SK-N-SH treated with all-trans-retinoic acid at 6 μM for 48 hours (cell line): ENCODE data around the gene ATF6B.

ENCODE experiments used
- ISL1 ChIP-seq: fragments of 250-450 bp; sonication (Bioruptor Pico); IDR thresholded peaks from 2 replicates; pipeline ENCODE4 v2.1.2; 2022; ENCODE audit warnings: mild to moderate bottlenecking, moderate library complexity
- SNAI2 ChIP-seq: fragments of 250-450 bp; sonication (Bioruptor Pico); IDR thresholded peaks from 2 replicates; pipeline ENCODE4 v1.5.0; 2020; ENCODE audit warnings: mild to moderate bottlenecking, moderate library complexity
- TOX ChIP-seq: fragments of 250-450 bp; sonication (Bioruptor Pico); IDR thresholded peaks from 2 replicates; pipeline ENCODE4 v1.8.0; 2021; ENCODE audit warnings: mild to moderate bottlenecking, moderate library complexity, borderline replicate concordance

- TF ChIP-seq TOX (CRISPR knock-in tag) = no peak
- TF ChIP-seq SNAI2 = no peak
- no peak for TF ChIP-seq ISL1 (CRISPR knock-in tag)
These were observed 43.3 kb downstream of the ATF6B start for GRCh38 chr6:32084780-32085179.
